ENCODE data around the gene CCDC184. TPM values are rescaled to one million over a fixed set of nuclear protein-coding genes. Genes with fewer than 3 reads are reported as not detected.

CCDC184 gene
- polyA plus RNA-seq, 1 donor (not counting 4 experiments of a cell fraction or from before 2014, with no cell fraction given) = 0.21 TPM

DNA sequence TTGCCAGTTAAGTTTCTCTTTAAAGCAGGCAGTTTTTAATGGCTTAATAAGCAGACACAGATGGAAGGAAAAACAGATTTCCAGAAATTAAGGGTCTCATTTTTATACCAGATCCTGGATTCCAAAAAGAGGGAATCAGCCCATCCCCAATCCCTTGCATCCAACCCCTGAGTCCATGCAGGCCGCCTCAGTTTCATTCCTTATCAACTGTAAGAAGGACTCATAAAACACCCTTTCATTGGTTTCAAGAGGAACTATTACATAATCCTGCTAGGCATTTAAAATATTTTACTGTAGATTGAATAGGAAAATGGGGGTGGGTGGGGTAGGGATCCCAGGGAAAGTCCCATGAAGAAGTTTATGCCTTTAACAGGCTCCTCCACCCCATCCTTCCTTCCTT is 9.4 kb downstream of the CCDC184 start:
- no peak overlapping the region for H2AFZ ChIP-seq (ENCODE audit: control insufficient read depth, low read length)
- H4K20me1 ChIP-seq (ENCODE audit: control insufficient read depth, extremely low read depth, insufficient read depth, low read length) = no peaks in the 10 kb centered on the region
- no peak for FAIRE-seq
- H3K27me3 ChIP-seq (ENCODE audit: control insufficient read depth, extremely low read depth, insufficient read depth, low read length) = no peaks in the 10 kb centered on the region
- no peaks in the 10 kb centered on the region for H3K9me3 ChIP-seq (ENCODE audit: control insufficient read depth, low read depth, low read length)
- no peaks in the 10 kb centered on the region for H3K9me1 ChIP-seq (ENCODE audit: control insufficient read depth, extremely low read depth, insufficient read depth, low read length)
- H3K27ac ChIP-seq (ENCODE audit: control insufficient read depth, insufficient read depth, low read length) = no peak overlapping the region
- dilution Hi-C loops (cut with MboI; ENCODE audit: extremely low pct_ligation_motif_present, low sequenced_read_pairs) = no loop called here
- no peak overlapping the region for H3K4me2 ChIP-seq (ENCODE audit: control insufficient read depth, extremely low read depth, insufficient read depth, low read depth, low read length)
- H3K79me2 ChIP-seq (ENCODE audit: control insufficient read depth, insufficient read depth, low read length) = no peaks in the 10 kb centered on the region
- H3K36me3 ChIP-seq (ENCODE audit: control insufficient read depth in 2 of 2, extremely low read depth in 1 of 2, insufficient read depth in 2 of 2, low read length in 2 of 2) = no peaks in the 10 kb centered on the region
- no peak overlapping the region for H3K4me3 ChIP-seq (ENCODE audit: control insufficient read depth in 2 of 3, extremely low read depth in 1 of 3, insufficient read depth in 2 of 3, low read depth in 1 of 3, low read length in 3 of 3)
- H3K4me1 ChIP-seq (ENCODE audit: control insufficient read depth, extremely low read depth, insufficient read depth, low read length) = peaks cover 7% of the 10 kb centered on the region
- no peak overlapping the region for H3K9ac ChIP-seq (ENCODE audit: control insufficient read depth, extremely low read depth, insufficient read depth, low read length)
- TF ChIP-seq EZH2 (IDR thresholded peaks at IDR 0.05; ENCODE audit: low read length) = no peak
- TF ChIP-seq, protein P1, sequence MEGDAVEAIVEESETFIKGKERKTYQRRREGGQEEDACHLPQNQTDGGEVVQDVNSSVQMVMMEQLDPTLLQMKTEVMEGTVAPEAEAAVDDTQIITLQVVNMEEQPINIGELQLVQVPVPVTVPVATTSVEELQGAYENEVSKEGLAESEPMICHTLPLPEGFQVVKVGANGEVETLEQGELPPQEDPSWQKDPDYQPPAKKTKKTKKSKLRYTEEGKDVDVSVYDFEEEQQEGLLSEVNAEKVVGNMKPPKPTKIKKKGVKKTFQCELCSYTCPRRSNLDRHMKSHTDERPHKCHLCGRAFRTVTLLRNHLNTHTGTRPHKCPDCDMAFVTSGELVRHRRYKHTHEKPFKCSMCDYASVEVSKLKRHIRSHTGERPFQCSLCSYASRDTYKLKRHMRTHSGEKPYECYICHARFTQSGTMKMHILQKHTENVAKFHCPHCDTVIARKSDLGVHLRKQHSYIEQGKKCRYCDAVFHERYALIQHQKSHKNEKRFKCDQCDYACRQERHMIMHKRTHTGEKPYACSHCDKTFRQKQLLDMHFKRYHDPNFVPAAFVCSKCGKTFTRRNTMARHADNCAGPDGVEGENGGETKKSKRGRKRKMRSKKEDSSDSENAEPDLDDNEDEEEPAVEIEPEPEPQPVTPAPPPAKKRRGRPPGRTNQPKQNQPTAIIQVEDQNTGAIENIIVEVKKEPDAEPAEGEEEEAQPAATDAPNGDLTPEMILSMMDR (optimal IDR thresholded peaks at IDR 0.05 in 1 of 3, IDR thresholded peaks at IDR 0.05 in 1 of 3, conservative IDR thresholded peaks at IDR 0.05 in 1 of 3; ENCODE audit: extremely low read depth in 1 of 3, insufficient read depth in 2 of 3, low read length in 3 of 3) = no peak
- DNase-seq (ENCODE audit: low read depth, low spot score) = no peak

DNA sequence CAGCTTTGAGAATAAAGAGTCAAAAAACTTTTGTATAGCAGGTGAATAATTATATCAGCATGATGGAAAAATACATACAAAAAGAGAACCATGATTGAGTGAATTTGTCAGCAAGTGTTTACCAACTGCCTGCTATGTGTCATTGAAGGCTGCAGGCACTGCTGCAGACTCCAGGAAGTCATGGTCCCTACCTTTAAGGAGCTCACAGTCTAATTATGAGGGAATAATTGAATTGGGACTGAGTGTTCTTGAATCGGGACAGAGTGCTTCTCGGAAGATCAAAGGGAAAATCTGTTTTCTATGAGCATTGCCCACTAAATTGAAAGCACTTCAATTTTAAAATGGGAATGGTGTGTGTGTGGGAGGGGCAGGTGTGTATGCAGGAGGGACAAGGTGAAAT is 10.2 kb downstream of the CCDC184 start:
- no peaks in the 10 kb centered on the region for H4K20me1 ChIP-seq (ENCODE audit: control insufficient read depth, extremely low read depth, insufficient read depth, low read length)
- FAIRE-seq (no peak), DNase-seq (ENCODE audit: low read depth, low spot score) (no peak)
- H3K36me3 ChIP-seq (ENCODE audit: control insufficient read depth in 2 of 2, extremely low read depth in 1 of 2, insufficient read depth in 2 of 2, low read length in 2 of 2) = no peaks in the 10 kb centered on the region
- H3K4me3 ChIP-seq (ENCODE audit: control insufficient read depth in 2 of 3, extremely low read depth in 1 of 3, insufficient read depth in 2 of 3, low read depth in 1 of 3, low read length in 3 of 3) = no peak overlapping the region
- no peak for TF ChIP-seq EZH2 (IDR thresholded peaks at IDR 0.05; ENCODE audit: low read length)
- no peak overlapping the region for H3K9ac ChIP-seq (ENCODE audit: control insufficient read depth, extremely low read depth, insufficient read depth, low read length)
- dilution Hi-C loops (cut with MboI; ENCODE audit: extremely low pct_ligation_motif_present, low sequenced_read_pairs) = no loop called here
- no peak overlapping the region for H3K27ac ChIP-seq (ENCODE audit: control insufficient read depth, insufficient read depth, low read length)
- peaks cover 7% of the 10 kb centered on the region for H3K4me1 ChIP-seq (ENCODE audit: control insufficient read depth, extremely low read depth, insufficient read depth, low read length)
- H3K79me2 ChIP-seq (ENCODE audit: control insufficient read depth, insufficient read depth, low read length) = no peaks in the 10 kb centered on the region
- no peaks in the 10 kb centered on the region for H3K27me3 ChIP-seq (ENCODE audit: control insufficient read depth, extremely low read depth, insufficient read depth, low read length)
- H2AFZ ChIP-seq (ENCODE audit: control insufficient read depth, low read length) = no peak overlapping the region
- H3K4me2 ChIP-seq (ENCODE audit: control insufficient read depth, extremely low read depth, insufficient read depth, low read depth, low read length) = no peak overlapping the region
- H3K9me3 ChIP-seq (ENCODE audit: control insufficient read depth, low read depth, low read length) = no peaks in the 10 kb centered on the region
- H3K9me1 ChIP-seq (ENCODE audit: control insufficient read depth, extremely low read depth, insufficient read depth, low read length) = no peaks in the 10 kb centered on the region

DNA sequence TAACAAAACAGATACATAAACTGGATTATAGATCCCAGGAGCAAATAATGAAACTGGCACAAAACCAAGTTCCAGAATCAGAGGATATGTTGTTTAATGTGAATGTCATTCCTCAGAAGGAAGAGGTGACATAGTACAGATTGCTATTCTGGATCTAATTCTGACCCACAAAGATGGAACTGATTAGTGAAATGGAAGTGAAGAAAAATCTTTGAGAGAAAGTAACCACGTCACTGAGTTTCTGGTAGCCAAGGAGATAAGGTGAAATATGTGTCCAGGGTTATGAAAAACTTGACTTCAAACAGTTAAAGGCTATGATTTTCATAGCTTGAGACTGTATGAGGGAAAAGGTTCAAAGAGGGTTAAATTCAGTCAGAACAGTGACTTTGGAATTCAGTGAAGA is 11.4 kb downstream of the CCDC184 start:
- FAIRE-seq (no peak), DNase-seq (ENCODE audit: low read depth, low spot score) (no peak)
- Histone ChIP-seq H2AFZ (ENCODE audit: control insufficient read depth, low read length) (no peak overlapping the region), H3K9ac (ENCODE audit: control insufficient read depth, extremely low read depth, insufficient read depth, low read length) (no peak overlapping the region), H3K27ac (ENCODE audit: control insufficient read depth, insufficient read depth, low read length) (no peak overlapping the region), H3K9me3 (ENCODE audit: control insufficient read depth, low read depth, low read length) (no peaks in the 10 kb centered on the region), H3K4me3 (ENCODE audit: control insufficient read depth in 2 of 3, extremely low read depth in 1 of 3, insufficient read depth in 2 of 3, low read depth in 1 of 3, low read length in 3 of 3) (no peak overlapping the region), H3K36me3 (ENCODE audit: control insufficient read depth in 2 of 2, extremely low read depth in 1 of 2, insufficient read depth in 2 of 2, low read length in 2 of 2) (no peaks in the 10 kb centered on the region), H3K27me3 (ENCODE audit: control insufficient read depth, extremely low read depth, insufficient read depth, low read length) (no peaks in the 10 kb centered on the region), H3K9me1 (ENCODE audit: control insufficient read depth, extremely low read depth, insufficient read depth, low read length) (no peaks in the 10 kb centered on the region), H4K20me1 (ENCODE audit: control insufficient read depth, extremely low read depth, insufficient read depth, low read length) (no peaks in the 10 kb centered on the region), H3K4me1 (ENCODE audit: control insufficient read depth, extremely low read depth, insufficient read depth, low read length) (peaks cover 7% of the 10 kb centered on the region), H3K4me2 (ENCODE audit: control insufficient read depth, extremely low read depth, insufficient read depth, low read depth, low read length) (no peak overlapping the region), H3K79me2 (ENCODE audit: control insufficient read depth, insufficient read depth, low read length) (no peaks in the 10 kb centered on the region)
- TF ChIP-seq, protein P1 (optimal IDR thresholded peaks at IDR 0.05 in 1 of 3, IDR thresholded peaks at IDR 0.05 in 1 of 3, conservative IDR thresholded peaks at IDR 0.05 in 1 of 3; ENCODE audit: extremely low read depth in 1 of 3, insufficient read depth in 2 of 3, low read length in 3 of 3) = no peak
- no peak for TF ChIP-seq EZH2 (IDR thresholded peaks at IDR 0.05; ENCODE audit: low read length)
- dilution Hi-C loops (cut with MboI; ENCODE audit: extremely low pct_ligation_motif_present, low sequenced_read_pairs) = no loop called here
